AG04450 (cell line): Measurements from ENCODE around the gene BRD3. TPM values are rescaled to one million over a fixed set of nuclear protein-coding genes. Genes with fewer than 3 reads are reported as not detected.

Source experiments
- CTCF ChIA-PET: fragments of 300-600, 350-600 bp; formaldehyde crosslinking; extraction: SDS; loops from one replicate; lab custom pipeline; 2022; ENCODE audit warnings: antibody characterized with exemption, inconsistent platforms; lab: Charles Lee
- POLR2A ChIA-PET: fragments of 350-600 bp; formaldehyde crosslinking; extraction: SDS; loops from one replicate; lab custom pipeline; 2021; ENCODE audit warnings: antibody characterized with exemption, inconsistent platforms; lab: Yijun Ruan, JAX
- DNase-seq: peaks from one replicate; pipeline ENCODE4 v3.0.0-alpha.2; 2011; ENCODE audit warnings: low read depth, low spot score
- H3K27ac ChIP-seq: one replicate; pipeline ENCODE4 v1.5.1; 2012; ENCODE audit warnings: low read depth, low read length, control low read depth
- H3K27me3 ChIP-seq: one replicate; pipeline ENCODE4 v1.6.0; 2012; ENCODE audit warnings: low read length; ENCODE audit not compliant: control insufficient read depth, insufficient read depth
- H3K4me3 ChIP-seq: 2 replicates; pipeline ENCODE4 v1.5.1; 2011; ENCODE audit warnings: mild to moderate bottlenecking, low read depth, low read length, control low read depth
- H3K9me3 ChIP-seq: 2 replicates; pipeline ENCODE4 v1.5.1; 2012; ENCODE audit warnings: low read length; ENCODE audit not compliant: control insufficient read depth, insufficient read depth
- CTCF ChIP-seq: IDR thresholded peaks from 2 replicates; pipeline ENCODE4 v1.5.1; 2011; ENCODE audit warnings: low read depth, low read length, control low read depth, inconsistent platforms
- polyA plus RNA-seq: library from polyadenylated mRNA; depleted of rRNA; stranded (reverse); fragments of >200 nt; gene quantifications from 2 replicates; pipeline ENCODE4 v1.2.3, GENCODE V29; 2011

The BRD3 gene
- polyA plus RNA-seq, 1 experiment: 7.1 TPM

GRCh38 chr9:134040781-134041648 lies 26.8 kb downstream of the BRD3 start:
- POLR2A ChIA-PET: no interaction called here
- CTCF ChIA-PET: no interaction called here
- no peaks in the 10 kb centered on the region; the same call in 1 of the 2 replicates for H3K9me3 ChIP-seq
- TF ChIP-seq CTCF: no peak
- no peak for DNase-seq
- no peaks in the 10 kb centered on the region for H3K27me3 ChIP-seq
- no peak overlapping the region for H3K27ac ChIP-seq
- no peak overlapping the region for H3K4me3 ChIP-seq

- DNase-seq: no peak
- CTCF ChIA-PET: no interaction called here
- H3K4me3 ChIP-seq: no peak overlapping the region
- no peaks in the 10 kb centered on the region for H3K27me3 ChIP-seq
- TF ChIP-seq CTCF: no peak
- H3K9me3 ChIP-seq: no peaks in the 10 kb centered on the region; the same call in 1 of the 2 replicates
- H3K27ac ChIP-seq: no peak overlapping the region
- POLR2A ChIA-PET: no interaction called here
Observed at GRCh38 chr9:134040176-134040565, 27.7 kb downstream of the BRD3 start.

- TF ChIP-seq CTCF: no peak
- CTCF ChIA-PET: no interaction called here
- POLR2A ChIA-PET: interaction anchor here (1.2 kb wide), 1 partner anchor 14 kb away, joined by 4 read pairs; the partner anchor contains the start of gene BRD3OS
- DNase-seq: no peak
- H3K4me3 ChIP-seq: no peak overlapping the region
- H3K27ac ChIP-seq: no peak overlapping the region
- H3K27me3 ChIP-seq: no peaks in the 10 kb centered on the region
- no peaks in the 10 kb centered on the region; the same call in 1 of the 2 replicates for H3K9me3 ChIP-seq
Observed at GRCh38 chr9:134039386-134040175, 28.2 kb downstream of the BRD3 start.

GRCh38 chr9:134037641-134038040 lies 30.2 kb downstream of the BRD3 start:
- no peak for DNase-seq
- Histone ChIP-seq H3K27me3 (no peaks in the 10 kb centered on the region), H3K27ac (no peak overlapping the region), H3K4me3 (no peak overlapping the region), H3K9me3 (peaks cover 2% of the 10 kb centered on the region; the same call in 1 of the 2 replicates)
- no peak for TF ChIP-seq CTCF
- ChIA-PET CTCF (no interaction called here), POLR2A (no interaction called here)
